PC-3 (cell line): Measurements from ENCODE around the gene RCAN2.

Source experiments
- EZH2 ChIP-seq: fragments of 300-600 bp; sonication (generic); IDR thresholded peaks from one replicate; pipeline ENCODE4 v1.6.1; 2017; ENCODE audit warnings: antibody characterized with exemption, mild to moderate bottlenecking, low read length; ENCODE audit not compliant: unreplicated experiment
- TF ChIP-seq, protein P1 (sequence below): fragments of 300-600 bp; sonication (generic); conservative IDR thresholded peaks from 2 replicates; pipeline ENCODE4 v1.5.1; 2017; ENCODE audit warnings: antibody characterized with exemption, low read depth, mild to moderate bottlenecking, low read length

DNA sequence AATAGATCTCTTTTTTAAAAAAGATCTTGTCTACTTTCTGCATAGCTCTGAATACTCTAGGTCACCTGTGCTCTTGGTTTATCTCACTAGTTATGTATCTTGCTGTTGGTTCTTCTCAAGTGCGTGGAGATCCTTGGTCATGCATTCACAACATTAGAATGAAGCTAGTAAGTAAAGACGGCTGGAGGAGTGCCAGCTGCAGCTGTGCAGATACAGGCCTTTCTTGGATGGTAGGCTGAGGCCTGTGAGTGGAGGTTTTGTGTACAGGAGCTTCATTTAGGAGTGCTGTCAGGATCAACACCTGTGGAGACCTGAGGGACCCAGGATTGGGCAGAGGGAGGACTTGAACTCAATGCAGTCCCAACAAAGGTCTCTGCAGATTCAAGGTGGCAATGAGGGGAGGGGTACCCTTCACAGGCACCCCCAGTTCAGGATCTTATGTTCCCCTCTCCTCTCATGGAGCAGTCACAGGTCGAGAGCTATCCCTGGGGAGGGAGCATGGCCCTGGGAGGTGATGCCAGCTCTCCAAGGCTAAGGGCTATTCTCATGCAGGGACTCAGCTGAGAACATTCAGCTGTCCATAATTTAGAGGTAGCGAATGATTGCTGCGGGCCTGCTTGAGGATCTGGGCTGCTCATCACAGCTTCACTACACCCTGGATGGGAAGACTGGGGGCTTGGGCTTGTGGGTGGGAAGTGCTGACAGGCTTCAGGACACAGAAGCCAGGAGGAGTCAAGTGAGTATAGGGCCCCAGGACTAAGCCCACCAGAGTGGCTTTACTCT, 221.6 kb downstream of the RCAN2 start:
- TF ChIP-seq, protein P1, sequence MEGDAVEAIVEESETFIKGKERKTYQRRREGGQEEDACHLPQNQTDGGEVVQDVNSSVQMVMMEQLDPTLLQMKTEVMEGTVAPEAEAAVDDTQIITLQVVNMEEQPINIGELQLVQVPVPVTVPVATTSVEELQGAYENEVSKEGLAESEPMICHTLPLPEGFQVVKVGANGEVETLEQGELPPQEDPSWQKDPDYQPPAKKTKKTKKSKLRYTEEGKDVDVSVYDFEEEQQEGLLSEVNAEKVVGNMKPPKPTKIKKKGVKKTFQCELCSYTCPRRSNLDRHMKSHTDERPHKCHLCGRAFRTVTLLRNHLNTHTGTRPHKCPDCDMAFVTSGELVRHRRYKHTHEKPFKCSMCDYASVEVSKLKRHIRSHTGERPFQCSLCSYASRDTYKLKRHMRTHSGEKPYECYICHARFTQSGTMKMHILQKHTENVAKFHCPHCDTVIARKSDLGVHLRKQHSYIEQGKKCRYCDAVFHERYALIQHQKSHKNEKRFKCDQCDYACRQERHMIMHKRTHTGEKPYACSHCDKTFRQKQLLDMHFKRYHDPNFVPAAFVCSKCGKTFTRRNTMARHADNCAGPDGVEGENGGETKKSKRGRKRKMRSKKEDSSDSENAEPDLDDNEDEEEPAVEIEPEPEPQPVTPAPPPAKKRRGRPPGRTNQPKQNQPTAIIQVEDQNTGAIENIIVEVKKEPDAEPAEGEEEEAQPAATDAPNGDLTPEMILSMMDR: no peak
- TF ChIP-seq EZH2: no peak
